ENCODE data around the gene NEK1.

The NEK1 gene

DNA sequence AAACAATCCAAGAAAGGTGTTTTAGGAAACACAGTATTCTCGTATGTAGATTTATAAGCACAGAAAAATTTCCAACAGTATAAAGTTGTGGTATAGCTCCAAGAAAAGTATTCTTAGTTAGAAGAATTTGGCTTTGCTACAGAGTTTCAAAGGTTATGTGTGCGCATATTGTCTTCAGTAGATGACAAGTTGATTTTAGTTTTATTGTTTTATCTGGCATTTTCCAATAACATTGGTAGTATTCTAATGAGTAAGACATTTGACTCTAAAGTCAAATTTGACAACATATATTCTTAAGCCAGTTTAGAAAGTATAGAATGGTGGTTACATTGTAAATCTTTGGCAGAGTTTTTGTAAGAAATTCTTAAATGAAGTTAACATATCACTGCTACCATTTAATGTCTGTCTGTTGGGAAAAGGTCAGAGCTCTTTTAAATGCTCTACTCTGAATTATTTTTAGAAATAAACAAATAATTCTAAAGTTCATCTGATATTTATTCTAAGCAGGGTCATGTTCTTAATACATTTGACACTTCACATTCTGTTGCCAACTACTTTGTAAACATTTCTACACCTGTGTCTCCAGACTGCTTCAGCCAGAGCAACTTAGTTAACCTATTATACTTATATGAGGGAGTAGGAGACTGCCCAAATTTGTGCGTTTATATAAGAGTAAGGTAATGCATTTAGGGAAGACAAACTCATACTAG lies 38.0 kb upstream of the NEK1 start:
- no peak for FAIRE-seq
- TF ChIP-seq POLR2A (IDR thresholded peaks at IDR 0.05; ENCODE audit: low read depth, low read length) (no peak), TAF1 (IDR thresholded peaks at IDR 0.05; ENCODE audit: borderline replicate concordance, low read depth, low read length) (no peak), POLR2AphosphoS5 (IDR thresholded peaks at IDR 0.05; ENCODE audit: low read depth, low read length) (no peak)

DNA sequence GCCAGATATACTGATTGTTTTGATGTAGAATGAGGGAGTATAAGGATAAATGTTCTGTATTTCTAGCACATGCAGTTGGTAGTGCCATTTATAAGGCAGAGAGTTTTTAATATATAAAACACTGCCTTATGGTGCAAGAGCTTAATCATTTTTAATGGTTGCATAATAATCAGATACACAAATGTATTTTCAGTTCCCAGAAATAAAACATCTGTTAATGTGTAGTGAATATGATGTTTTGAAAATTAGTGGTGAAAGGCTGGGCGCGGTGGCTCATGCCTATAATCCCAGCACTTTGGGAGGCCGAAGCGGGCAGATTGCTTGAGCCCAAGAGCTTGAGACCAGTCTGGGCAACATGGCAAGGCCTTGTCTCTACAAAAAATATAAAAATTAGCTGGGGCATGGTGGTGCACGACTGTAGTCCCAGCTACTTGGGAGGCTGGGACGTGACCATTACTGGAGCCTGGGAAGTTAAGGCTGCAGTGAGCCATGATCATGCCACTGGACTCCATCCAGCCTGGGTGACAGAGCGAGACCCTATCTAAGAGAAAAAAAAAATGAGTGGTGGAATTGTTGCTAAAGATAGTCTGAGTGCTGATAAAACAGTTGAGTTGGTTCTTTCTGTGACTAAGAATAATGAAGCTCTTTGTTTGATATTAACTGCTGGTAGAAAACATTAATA lies 37.3 kb upstream of the NEK1 start:
- FAIRE-seq, result no peak
- DNase-seq (ENCODE audit: insufficient read length), result no peak
- TF ChIP-seq TAF1 (IDR thresholded peaks at IDR 0.05; ENCODE audit: borderline replicate concordance, low read depth, low read length) (no peak), POLR2A (IDR thresholded peaks at IDR 0.05; ENCODE audit: low read depth, low read length) (no peak), POLR2AphosphoS5 (IDR thresholded peaks at IDR 0.05; ENCODE audit: low read depth, low read length) (no peak)

More for the DNA sequence above, 38.0 kb upstream of the NEK1 start:
- DNase-seq (ENCODE audit: insufficient read length), result no peak

DNA sequence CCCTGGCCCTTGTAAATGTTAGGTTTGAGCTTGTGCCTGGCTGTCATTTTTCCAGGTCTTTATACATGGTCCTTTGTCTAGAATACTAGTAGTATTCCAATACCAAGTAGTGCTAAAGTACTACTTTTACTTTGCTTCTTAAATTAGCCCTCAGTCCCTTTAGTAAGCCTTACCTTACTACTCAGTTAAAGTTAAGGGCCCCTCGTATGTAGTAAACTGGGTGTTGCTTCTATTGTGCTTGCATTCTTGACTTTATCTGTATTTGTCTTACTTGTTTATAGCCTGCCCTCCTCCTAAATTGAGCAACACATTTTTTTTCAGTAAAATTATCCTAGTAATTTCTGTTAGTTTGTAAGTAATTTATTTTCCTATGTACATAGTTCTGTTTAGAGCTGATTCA lies 33.2 kb upstream of the NEK1 start:
- FAIRE-seq, result no peak
- no peak for TF ChIP-seq POLR2AphosphoS5 (IDR thresholded peaks at IDR 0.05; ENCODE audit: low read depth, low read length)
- no peak for TF ChIP-seq TAF1 (IDR thresholded peaks at IDR 0.05; ENCODE audit: borderline replicate concordance, low read depth, low read length)
- TF ChIP-seq POLR2A (IDR thresholded peaks at IDR 0.05; ENCODE audit: low read depth, low read length), result no peak
- DNase-seq (ENCODE audit: insufficient read length), result no peak

DNA sequence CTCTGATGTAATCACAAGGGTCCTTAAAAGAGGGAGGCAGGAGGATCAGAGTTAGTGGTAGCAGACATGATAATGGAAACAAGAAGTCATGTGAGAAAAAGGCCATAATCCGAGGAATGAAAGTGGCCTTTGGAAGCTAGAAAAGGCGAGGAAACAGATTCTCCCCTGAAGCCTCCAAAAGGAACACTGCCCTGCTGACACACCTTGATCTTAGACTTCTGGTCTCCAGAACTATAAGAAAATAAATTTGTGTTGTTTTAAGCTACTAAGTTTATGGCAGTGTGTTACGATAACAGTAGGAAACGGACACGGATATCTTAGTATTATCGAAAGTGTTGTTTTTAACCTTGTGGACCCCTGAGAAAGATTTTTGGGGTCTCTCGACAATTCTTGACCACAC lies 32.4 kb upstream of the NEK1 start:
- TF ChIP-seq TAF1 (IDR thresholded peaks at IDR 0.05; ENCODE audit: borderline replicate concordance, low read depth, low read length) (no peak), POLR2A (IDR thresholded peaks at IDR 0.05; ENCODE audit: low read depth, low read length) (no peak), POLR2AphosphoS5 (IDR thresholded peaks at IDR 0.05; ENCODE audit: low read depth, low read length) (no peak)
- FAIRE-seq (no peak), DNase-seq (ENCODE audit: insufficient read length) (no peak)

DNA sequence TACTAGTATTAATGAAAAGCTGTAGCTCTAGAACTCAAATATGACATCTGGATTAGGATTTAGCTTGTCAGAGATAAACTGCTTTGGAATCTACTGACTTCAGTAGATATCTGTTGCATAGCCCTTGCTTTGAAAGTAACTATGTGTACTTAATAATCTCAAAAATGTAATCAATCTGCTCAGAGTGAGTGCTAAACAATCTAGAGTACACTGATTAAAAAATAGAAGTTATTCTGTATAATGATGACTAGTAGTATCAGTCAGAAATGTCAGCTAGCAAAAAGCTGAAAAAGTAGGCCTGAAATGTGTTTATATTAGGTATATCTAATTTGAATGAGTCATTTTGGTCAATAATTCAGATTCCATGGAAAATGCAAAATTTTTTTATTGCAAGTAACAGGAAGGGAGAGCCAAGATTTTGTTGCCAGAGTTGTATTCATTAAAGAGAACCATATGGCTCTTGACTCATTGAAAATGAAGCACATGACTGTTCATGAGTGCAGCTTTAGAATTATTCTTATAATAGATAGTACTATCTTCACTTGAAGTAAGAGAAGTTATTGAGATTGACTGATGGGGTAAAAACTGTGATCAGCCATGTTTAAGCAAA lies 28.0 kb upstream of the NEK1 start:
- FAIRE-seq, result no peak
- no peak for DNase-seq (ENCODE audit: insufficient read length)
- TF ChIP-seq TAF1 (IDR thresholded peaks at IDR 0.05; ENCODE audit: borderline replicate concordance, low read depth, low read length), result no peak
- no peak for TF ChIP-seq POLR2AphosphoS5 (IDR thresholded peaks at IDR 0.05; ENCODE audit: low read depth, low read length)
- TF ChIP-seq POLR2A (IDR thresholded peaks at IDR 0.05; ENCODE audit: low read depth, low read length), result no peak

DNA sequence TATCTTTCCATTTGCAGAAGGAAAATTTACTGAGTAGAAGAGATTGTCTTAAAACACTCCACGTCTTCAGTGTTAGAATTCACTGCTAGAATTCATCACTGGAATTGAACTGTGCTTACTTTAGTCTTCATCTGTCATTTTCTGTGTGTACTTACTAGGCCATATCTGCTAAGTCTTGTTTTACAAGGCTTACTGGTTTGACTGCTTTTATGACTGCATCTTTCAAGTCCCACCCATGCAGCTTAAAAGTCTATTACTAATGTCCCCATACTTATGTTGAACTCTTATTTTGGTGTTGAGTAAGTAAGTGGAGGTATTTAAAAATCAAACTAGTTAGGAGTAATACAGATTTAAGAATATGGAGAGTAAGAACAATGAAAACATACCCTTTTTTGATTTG lies 22.6 kb upstream of the NEK1 start:
- TF ChIP-seq POLR2A (IDR thresholded peaks at IDR 0.05; ENCODE audit: low read depth, low read length) (no peak), TAF1 (IDR thresholded peaks at IDR 0.05; ENCODE audit: borderline replicate concordance, low read depth, low read length) (no peak), POLR2AphosphoS5 (IDR thresholded peaks at IDR 0.05; ENCODE audit: low read depth, low read length) (no peak)
- FAIRE-seq (peak; percentile 33), DNase-seq (ENCODE audit: insufficient read length) (no peak)

DNA sequence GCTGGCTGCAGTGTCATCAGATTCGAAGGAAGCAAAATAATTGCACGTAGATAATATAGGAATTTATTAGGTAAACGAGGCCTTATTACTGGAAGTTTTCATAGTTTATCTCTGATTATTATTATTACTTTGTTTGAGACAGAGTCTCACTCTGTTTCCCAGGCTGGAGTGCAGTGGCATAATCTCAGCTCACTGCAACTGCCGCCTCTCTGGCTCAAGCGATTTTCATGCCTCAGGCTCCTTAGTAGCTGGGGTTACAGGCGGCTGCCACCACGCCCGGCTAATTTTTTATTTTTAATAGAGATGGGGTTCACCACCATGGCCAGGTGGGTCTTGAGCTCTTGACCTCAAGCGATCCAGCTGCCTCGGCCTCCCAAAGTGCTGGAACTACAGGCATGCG lies 20.5 kb upstream of the NEK1 start:
- DNase-seq (ENCODE audit: insufficient read length) (no peak), FAIRE-seq (no peak)
- TF ChIP-seq POLR2AphosphoS5 (IDR thresholded peaks at IDR 0.05; ENCODE audit: low read depth, low read length) (no peak), TAF1 (IDR thresholded peaks at IDR 0.05; ENCODE audit: borderline replicate concordance, low read depth, low read length) (no peak), POLR2A (IDR thresholded peaks at IDR 0.05; ENCODE audit: low read depth, low read length) (no peak)

DNA sequence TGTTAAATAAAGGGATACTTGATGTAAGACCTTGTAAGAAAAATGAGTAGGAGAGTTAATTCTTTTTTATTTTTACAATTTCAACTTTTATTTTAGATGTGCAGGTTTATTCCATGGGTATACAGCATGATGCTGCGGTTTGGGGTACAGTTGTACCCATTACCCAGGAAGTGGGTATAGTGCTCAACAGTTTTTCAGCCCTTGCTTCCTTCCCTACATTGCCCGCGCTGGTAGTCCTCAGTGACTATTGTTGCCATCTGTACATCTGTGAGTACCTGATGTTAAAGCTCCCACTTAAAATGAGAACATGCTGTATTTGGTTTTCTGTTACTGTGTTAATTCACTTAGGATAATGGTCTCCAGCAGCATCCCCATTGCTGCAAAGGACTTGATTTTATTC lies 17.7 kb upstream of the NEK1 start:
- no peak for FAIRE-seq
- no peak for DNase-seq (ENCODE audit: insufficient read length)
- TF ChIP-seq TAF1 (IDR thresholded peaks at IDR 0.05; ENCODE audit: borderline replicate concordance, low read depth, low read length), result no peak
- TF ChIP-seq POLR2A (IDR thresholded peaks at IDR 0.05; ENCODE audit: low read depth, low read length), result no peak
- TF ChIP-seq POLR2AphosphoS5 (IDR thresholded peaks at IDR 0.05; ENCODE audit: low read depth, low read length), result no peak

DNA sequence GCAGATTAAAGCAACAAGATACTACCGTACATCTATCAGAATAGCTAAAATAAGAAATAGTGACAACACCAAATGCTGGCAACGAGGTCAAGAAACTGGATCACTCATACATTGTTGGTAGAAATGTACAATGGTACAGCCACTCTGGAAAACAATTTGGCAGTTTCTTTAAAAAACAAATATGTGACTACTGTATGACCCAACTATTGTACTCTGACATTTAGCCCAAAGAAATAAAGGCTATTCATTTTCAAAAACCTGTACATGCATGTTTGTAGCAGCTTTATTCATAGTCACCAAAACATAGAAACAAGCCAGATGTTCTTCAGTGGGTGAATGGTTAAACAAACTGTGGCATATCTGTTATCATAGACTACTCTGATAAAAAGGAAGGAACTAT lies 16.2 kb upstream of the NEK1 start:
- FAIRE-seq (no peak), DNase-seq (ENCODE audit: insufficient read length) (no peak)
- TF ChIP-seq POLR2AphosphoS5 (IDR thresholded peaks at IDR 0.05; ENCODE audit: low read depth, low read length), result no peak
- no peak for TF ChIP-seq POLR2A (IDR thresholded peaks at IDR 0.05; ENCODE audit: low read depth, low read length)
- no peak for TF ChIP-seq TAF1 (IDR thresholded peaks at IDR 0.05; ENCODE audit: borderline replicate concordance, low read depth, low read length)

DNA sequence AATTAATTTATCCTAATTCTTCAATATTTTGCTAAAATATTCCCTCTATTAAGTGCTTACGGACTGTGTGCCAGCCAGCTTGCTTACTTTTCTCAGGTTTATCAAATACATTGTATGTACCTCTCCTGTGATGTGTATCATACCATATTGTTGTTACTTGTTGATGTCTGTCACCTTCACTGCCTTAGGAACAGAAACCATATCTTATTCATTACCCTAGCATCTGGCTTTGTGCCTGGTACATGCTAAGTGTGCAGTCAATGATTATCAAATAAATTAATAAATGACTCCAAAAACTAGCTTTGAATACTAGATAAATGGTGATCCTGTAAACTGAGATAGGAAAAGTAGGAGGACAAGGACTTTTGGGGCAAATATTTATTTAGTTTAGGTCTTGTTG lies 14.9 kb upstream of the NEK1 start:
- no peak for TF ChIP-seq POLR2AphosphoS5 (IDR thresholded peaks at IDR 0.05; ENCODE audit: low read depth, low read length)
- no peak for TF ChIP-seq TAF1 (IDR thresholded peaks at IDR 0.05; ENCODE audit: borderline replicate concordance, low read depth, low read length)
- TF ChIP-seq POLR2A (IDR thresholded peaks at IDR 0.05; ENCODE audit: low read depth, low read length), result no peak
- DNase-seq (ENCODE audit: insufficient read length) (no peak), FAIRE-seq (no peak)

DNA sequence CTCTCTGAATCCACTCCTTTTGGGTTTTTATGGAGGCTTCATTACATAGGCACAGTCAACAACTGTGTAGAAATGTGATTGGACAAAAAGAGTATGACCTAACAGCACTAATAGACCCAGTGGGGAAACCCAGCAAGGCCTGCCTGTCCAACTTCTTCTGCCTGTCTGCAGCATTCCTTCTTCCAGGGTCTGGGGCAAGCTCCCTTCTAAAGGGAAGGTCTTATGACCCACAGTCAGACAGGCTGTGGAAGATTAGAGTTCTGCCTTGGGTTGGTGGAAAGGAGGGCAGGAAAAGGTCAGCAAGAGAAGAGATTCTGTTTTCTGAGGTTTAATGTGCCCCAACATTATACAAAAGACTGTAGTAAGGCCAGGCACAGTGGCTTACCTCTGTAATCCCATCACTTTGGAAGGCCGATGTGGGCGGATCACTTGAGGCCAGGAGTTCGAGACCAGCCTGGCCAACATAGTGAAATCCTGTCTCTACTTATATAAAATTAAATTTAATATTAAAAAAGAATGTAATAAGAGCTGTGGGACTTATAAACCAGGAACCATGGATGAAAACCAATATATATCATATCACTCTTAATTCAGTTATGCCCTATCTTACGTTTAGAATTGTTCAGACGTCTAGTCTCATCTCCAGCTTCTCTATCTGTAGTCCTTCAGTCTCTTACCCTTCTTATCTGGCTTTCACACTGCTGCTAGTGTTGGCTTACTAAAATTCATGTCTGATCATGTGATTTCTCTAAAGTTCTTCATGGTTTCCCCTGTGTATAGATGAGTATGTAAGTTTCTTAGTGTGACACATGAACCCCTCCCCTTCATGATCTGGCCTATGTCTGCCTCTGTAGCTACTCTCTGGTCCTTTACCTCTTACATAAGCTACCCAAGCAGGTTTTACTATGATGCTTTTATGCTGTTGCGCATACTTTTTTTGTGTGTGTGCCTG lies 14.2 kb upstream of the NEK1 start:
- no peak for TF ChIP-seq TAF1 (IDR thresholded peaks at IDR 0.05; ENCODE audit: borderline replicate concordance, low read depth, low read length)
- TF ChIP-seq POLR2AphosphoS5 (IDR thresholded peaks at IDR 0.05; ENCODE audit: low read depth, low read length), result no peak
- TF ChIP-seq POLR2A (IDR thresholded peaks at IDR 0.05; ENCODE audit: low read depth, low read length), result no peak
- FAIRE-seq (no peak), DNase-seq (ENCODE audit: insufficient read length) (no peak)
